ENCODE results near the gene FLNB. TPM values are rescaled to one million over a fixed set of nuclear protein-coding genes. Genes with fewer than 3 reads are reported as not detected.

FLNB gene
- total RNA-seq, 1 experiment from 2014 or later: 127 TPM

- TF ChIP-seq OVOL2 (CRISPR knock-in tag; IDR thresholded peaks at IDR 0.05; ENCODE audit: borderline replicate concordance): no peak
- TF ChIP-seq ZNF396 (CRISPR knock-in tag; IDR thresholded peaks at IDR 0.05; ENCODE audit: borderline replicate concordance): no peak
- TF ChIP-seq AR (CRISPR knock-in tag; IDR thresholded peaks at IDR 0.05): no peak
- TF ChIP-seq USF1 (CRISPR knock-in tag; IDR thresholded peaks at IDR 0.05): no peak
- no peak for TF ChIP-seq ZNF138 (CRISPR knock-in tag; conservative IDR thresholded peaks at IDR 0.05)
- TF ChIP-seq TEAD1 (CRISPR knock-in tag; IDR thresholded peaks at IDR 0.05): no peak
- no peak for TF ChIP-seq TP53 (CRISPR knock-in tag; IDR thresholded peaks at IDR 0.05)
- no peak for TF ChIP-seq HMGXB4 (CRISPR knock-in tag; IDR thresholded peaks at IDR 0.05)
- Mint-ChIP-seq H3K27ac (no peak overlapping the region), H3K4me1 (no peaks in the 10 kb centered on the region), H3K9me3 (no peaks in the 10 kb centered on the region), H3K36me3 (peaks cover 84% of the 10 kb centered on the region), H3K27me3 (ENCODE audit: low read depth) (no peaks in the 10 kb centered on the region), H3K4me3 (no peak overlapping the region)
- DNase-seq (ENCODE audit: low spot score) (no peak), ATAC-seq (no peak)
- POLR2A ChIA-PET: no interaction called here
- CTCF ChIA-PET: interaction anchor here (1.0 to 1.3 kb wide), 2 partner anchors 43 to 53 kb away, joined by 3 to 4 read pairs; no protein-coding TSS in a partner anchor
These were observed 116.2 kb downstream of the FLNB start for GRCh38 chr3:58124387-58124786.

- Mint-ChIP-seq H3K36me3 (peaks cover 68% of the 10 kb centered on the region), H3K27me3 (ENCODE audit: low read depth) (no peaks in the 10 kb centered on the region), H3K4me1 (no peaks in the 10 kb centered on the region; the same call in 1 of the 2 replicates), H3K27ac (0 out of 2 replicates have a peak overlapping the region, but pooled peaks have one; percentile 21), H3K4me3 (no peak overlapping the region), H3K9me3 (no peaks in the 10 kb centered on the region)
- ATAC-seq (no peak), DNase-seq (ENCODE audit: low spot score) (no peak)
- CTCF ChIA-PET: interaction anchor here (0.8 to 1.5 kb wide), 5 partner anchors 37 to 120 kb away, joined by 3 to 4 read pairs (median 3); no protein-coding TSS in a partner anchor
- POLR2A ChIA-PET: no interaction called here
- TF ChIP-seq FOXP4 (CRISPR knock-in tag; IDR thresholded peaks at IDR 0.05) (no peak), NFATC4 (CRISPR knock-in tag; IDR thresholded peaks at IDR 0.05) (no peak), CDX4 (CRISPR knock-in tag; IDR thresholded peaks at IDR 0.05; ENCODE audit: borderline replicate concordance) (no peak), ATF2 (CRISPR knock-in tag; IDR thresholded peaks at IDR 0.05; ENCODE audit: borderline replicate concordance, low read depth) (no peak), ZMAT4 (CRISPR knock-in tag; IDR thresholded peaks at IDR 0.05) (no peak), PRRX2 (CRISPR knock-in tag; IDR thresholded peaks at IDR 0.05) (no peak), ZNF232 (CRISPR knock-in tag; IDR thresholded peaks at IDR 0.05) (no peak), CTCF (IDR thresholded peaks at IDR 0.05) (no peak), PRDM15 (CRISPR knock-in tag; IDR thresholded peaks at IDR 0.05) (no peak; the same call in 1 of the 2 replicates), GTF2I (CRISPR knock-in tag; conservative IDR thresholded peaks at IDR 0.05) (no peak)
These were observed 121.0 kb downstream of the FLNB start for GRCh38 chr3:58129041-58129770.
